IPS DF 4.7 (cell line): ENCODE results near the gene TTBK2.
"Not testable (repeated sequence)": the region's sequence is repeated elsewhere in the genome, so short reads cannot be mapped to it uniquely, and the experiment has no call there.

Source experiments
- DNase-seq: peaks from one replicate; pipeline ENCODE4 v3.0.0-alpha.2; 2013; ENCODE audit warnings: low spot score; ENCODE audit errors: extremely low read depth

TTBK2 gene

GRCh38 chr15:42920519-42921341 is at the start of gene TTBK2:
TTBK2 (minus strand) TSS chr15:42920778; CDS start chr15:42878617, 42,161 bp downstream.
- peak; percentile 95 for DNase-seq

- no peak for DNase-seq
Observed at GRCh38 chr15:42964476-42964875, 43.9 kb upstream of the TTBK2 start.

GRCh38 chr15:42955518-42955917 is 34.9 kb upstream of the TTBK2 start:
- DNase-seq, result no peak

- DNase-seq, result no peak
Observed at GRCh38 chr15:42954291-42954690, 33.7 kb upstream of the TTBK2 start.

GRCh38 chr15:42948898-42949297 is 28.3 kb upstream of the TTBK2 start:
- not testable (repeated sequence) for DNase-seq

- DNase-seq, result no peak
Observed at GRCh38 chr15:42940527-42940926, 19.9 kb upstream of the TTBK2 start.

GRCh38 chr15:42939841-42940240 is 19.3 kb upstream of the TTBK2 start:
- no peak for DNase-seq

GRCh38 chr15:42937143-42937542 is 16.6 kb upstream of the TTBK2 start:
- DNase-seq, result no peak

- DNase-seq, result no peak
Observed at GRCh38 chr15:42933886-42934667, 13.5 kb upstream of the TTBK2 start.

- DNase-seq, result no peak
Observed at GRCh38 chr15:42932833-42933515, 12.4 kb upstream of the TTBK2 start.

GRCh38 chr15:42931702-42932486 is 11.3 kb upstream of the TTBK2 start:
- DNase-seq, result no peak

GRCh38 chr15:42929306-42929848 is 8.8 kb upstream of the TTBK2 start:
- DNase-seq, result no peak

- DNase-seq, result no peak
Observed at GRCh38 chr15:42921342-42921731, 759 bp upstream of the TTBK2 start.

GRCh38 chr15:42919799-42920518 is 619 bp downstream of the TTBK2 start:
- DNase-seq, result no peak

- no peak for DNase-seq
Observed at GRCh38 chr15:42919308-42919707, 1.3 kb downstream of the TTBK2 start.

GRCh38 chr15:42918047-42918446 is 2.5 kb downstream of the TTBK2 start:
- DNase-seq, result no peak

- no peak for DNase-seq
Observed at GRCh38 chr15:42915654-42916315, 4.8 kb downstream of the TTBK2 start.

GRCh38 chr15:42914728-42915497 is 5.7 kb downstream of the TTBK2 start:
- no peak for DNase-seq

- DNase-seq, result no peak
Observed at GRCh38 chr15:42911058-42911592, 9.5 kb downstream of the TTBK2 start.
